H9 (cell line): ENCODE data around the gene PMAIP1. TPM values are rescaled to one million over a fixed set of nuclear protein-coding genes. Genes with fewer than 3 reads are reported as not detected.

Experiments
- DNase-seq: peaks from one replicate; pipeline ENCODE4 v3.0.0-alpha.2; 2017
- H2AFZ ChIP-seq: one replicate; pipeline ENCODE4 v1.6.1; 2013; ENCODE audit warnings: mild to moderate bottlenecking, low read length, control low read depth, moderate library complexity
- H2AK5ac ChIP-seq: 2 replicates; pipeline ENCODE4 v1.6.1; 2013; ENCODE audit warnings: low read length, control low read depth, mixed read lengths; ENCODE audit not compliant: insufficient read length
- H2BK120ac ChIP-seq: one replicate; pipeline ENCODE4 v1.6.1; 2013; ENCODE audit warnings: low read depth, mild to moderate bottlenecking, low read length, control low read depth, inconsistent platforms; ENCODE audit not compliant: poor library complexity, severe bottlenecking
- H2BK12ac ChIP-seq: 2 replicates; pipeline ENCODE4 v1.6.1; 2013; ENCODE audit warnings: low read length, control low read depth, mixed read lengths, low read depth; ENCODE audit not compliant: insufficient read length
- H2BK15ac ChIP-seq: 2 replicates; pipeline ENCODE4 v1.6.1; 2013; ENCODE audit warnings: low read depth, low read length, control low read depth
- H2BK20ac ChIP-seq: one replicate; pipeline ENCODE4 v1.6.1; 2013; ENCODE audit warnings: low read depth, mild to moderate bottlenecking, low read length, control low read depth, inconsistent platforms; ENCODE audit not compliant: poor library complexity, severe bottlenecking
- H2BK5ac ChIP-seq: 2 replicates; pipeline ENCODE4 v1.6.1; 2013; ENCODE audit warnings: low read length, control low read depth, mixed read lengths; ENCODE audit not compliant: insufficient read length
- H3K14ac ChIP-seq: 2 replicates; pipeline ENCODE4 v1.6.1; 2013; ENCODE audit warnings: low read length, control low read depth; ENCODE audit not compliant: insufficient read depth
- H3K18ac ChIP-seq: 2 replicates; pipeline ENCODE4 v1.6.1; 2013; ENCODE audit warnings: low read depth, mild to moderate bottlenecking, mixed read lengths, low read length, control low read depth; ENCODE audit not compliant: insufficient read length
- H3K23ac ChIP-seq: 2 replicates; pipeline ENCODE4 v1.6.1; 2013; ENCODE audit warnings: low read length, control low read depth, mixed read lengths, low read depth; ENCODE audit not compliant: insufficient read length
- H3K23me2 ChIP-seq: 2 replicates; pipeline ENCODE4 v1.6.1; 2013; ENCODE audit warnings: low read depth, mild to moderate bottlenecking, mixed read lengths, low read length, control low read depth; ENCODE audit not compliant: insufficient read length, poor library complexity, severe bottlenecking
- H3K27ac ChIP-seq: 2 replicates; pipeline ENCODE4 v1.5.1; 2013; ENCODE audit warnings: low read length, control low read depth, mixed read lengths, low read depth; ENCODE audit not compliant: insufficient read length
- H3K27me3 ChIP-seq: 2 replicates; pipeline ENCODE4 v1.6.1; 2013; ENCODE audit warnings: low read length, control low read depth, inconsistent platforms; ENCODE audit not compliant: insufficient read depth
- H3K4ac ChIP-seq: 2 replicates; pipeline ENCODE4 v1.6.1; 2013; ENCODE audit warnings: low read depth, mild to moderate bottlenecking, control low read depth, inconsistent platforms, low read length, moderate library complexity
- H3K4me1 ChIP-seq: 2 replicates; pipeline ENCODE4 v1.6.1; 2013; ENCODE audit warnings: low read length, control low read depth, inconsistent platforms; ENCODE audit not compliant: insufficient read depth
- H3K4me2 ChIP-seq: 2 replicates; pipeline ENCODE4 v1.6.1; 2013; ENCODE audit warnings: low read length, control low read depth, mixed read lengths; ENCODE audit not compliant: insufficient read length, insufficient read depth
- H3K56ac ChIP-seq: 2 replicates; pipeline ENCODE4 v1.6.1; 2013; ENCODE audit warnings: low read depth, mild to moderate bottlenecking, mixed read lengths, low read length, control low read depth; ENCODE audit not compliant: insufficient read length
- H3K79me1 ChIP-seq: 2 replicates; pipeline ENCODE4 v1.6.1; 2013; ENCODE audit warnings: low read depth, mild to moderate bottlenecking, moderate library complexity, low read length, control low read depth, inconsistent platforms; ENCODE audit not compliant: insufficient read depth, poor library complexity, severe bottlenecking
- H3K79me2 ChIP-seq: 2 replicates; pipeline ENCODE4 v1.6.1; 2013; ENCODE audit warnings: low read length, control low read depth, inconsistent platforms; ENCODE audit not compliant: insufficient read depth
- H3K9ac ChIP-seq: 2 replicates; pipeline ENCODE4 v1.6.1; 2013; ENCODE audit warnings: low read length, control low read depth, mixed read lengths; ENCODE audit not compliant: insufficient read length; ENCODE audit errors: extremely low read depth
- H3K9me3 ChIP-seq: one replicate; pipeline ENCODE4 v1.6.1; 2013; ENCODE audit warnings: low read depth, low read length, inconsistent platforms; ENCODE audit not compliant: control insufficient read depth
- H3T11ph ChIP-seq: one replicate; pipeline ENCODE4 v1.6.1; 2013; ENCODE audit warnings: mild to moderate bottlenecking, low read length, control low read depth, inconsistent platforms
- H4K20me1 ChIP-seq: one replicate; pipeline ENCODE4 v1.6.1; 2013; ENCODE audit not compliant: control insufficient read depth, insufficient read length, insufficient read depth
- H4K5ac ChIP-seq: 2 replicates; pipeline ENCODE4 v1.6.1; 2013; ENCODE audit warnings: low read depth, mild to moderate bottlenecking, mixed read lengths, low read length, control low read depth; ENCODE audit not compliant: insufficient read length
- H4K8ac ChIP-seq: replicated peaks from 2 replicates; pipeline ENCODE4 v1.6.1; 2013; ENCODE audit warnings: low read length, control low read depth, mixed read lengths, low read depth; ENCODE audit not compliant: insufficient read length
- H4K91ac ChIP-seq: 2 replicates; pipeline ENCODE4 v1.6.1; 2013; ENCODE audit warnings: low read depth, mild to moderate bottlenecking, moderate library complexity, mixed read lengths, low read length, control low read depth; ENCODE audit not compliant: insufficient read length
- H3K27ac Mint-ChIP-seq, 3 experiments: 2 replicates in 2 of 3; 3 replicates in 1 of 3; pipeline ENCODE4 v1.8.0; 2020 to 2021; ENCODE audit warnings: mixed read lengths in 3 of 3, mild to moderate bottlenecking in 1 of 3, moderate library complexity in 1 of 3
- H3K27me3 Mint-ChIP-seq: 2 replicates; pipeline ENCODE4 v1.8.0; 2021; ENCODE audit warnings: low read depth, mild to moderate bottlenecking, moderate library complexity, mixed read lengths
- H3K36me3 Mint-ChIP-seq, 3 experiments: 2 replicates in 2 of 3; 3 replicates in 1 of 3; pipeline ENCODE4 v1.8.0; 2020 to 2021; ENCODE audit warnings: low read depth in 3 of 3, mixed read lengths in 3 of 3; ENCODE audit not compliant: insufficient read depth in 1 of 3
- H3K4me1 Mint-ChIP-seq, 2 experiments: 2 replicates each; pipeline ENCODE4 v1.8.0; 2020; ENCODE audit warnings: mixed read lengths in 2 of 2
- H3K4me3 Mint-ChIP-seq, 2 experiments: 2 replicates in 1 of 2; 3 replicates in 1 of 2; pipeline ENCODE4 v1.8.0; 2020 to 2021; ENCODE audit warnings: mild to moderate bottlenecking in 2 of 2, mixed read lengths in 2 of 2, moderate library complexity in 1 of 2
- H3K9me3 Mint-ChIP-seq, 2 experiments: 2 replicates in 1 of 2; 3 replicates in 1 of 2; pipeline ENCODE4 v1.8.0; 2020; ENCODE audit warnings: mild to moderate bottlenecking in 2 of 2, mixed read lengths in 2 of 2, moderate library complexity in 1 of 2
- CTCF ChIP-seq: fragments of 200-600 bp; sonication (generic); conservative IDR thresholded peaks from 3 replicates; pipeline ENCODE4 v1.8.0; 2021; ENCODE audit warnings: antibody characterized with exemption, mild to moderate bottlenecking
- WGBS: extraction: QIAGEN DNeasy Blood & Tissue Kit; methylation state at CpG from one replicate; pipeline ENCODE4 v1.1.7; 2013; ENCODE audit warnings: missing lambda C conversion rate, low lambda C conversion rate, mixed read lengths; ENCODE audit not compliant: insufficient read length; ENCODE audit errors: extremely low coverage; 5-methylcytosine and 5-hydroxymethylcytosine counted together
- total RNA-seq: library from RNA; stranded (reverse); gene quantifications from 2 replicates; pipeline ENCODE4 v1.2.1, GENCODE V29; 2021

Gene PMAIP1
- total RNA-seq, 1 experiment from 2014 or later = 152 TPM

- Histone ChIP-seq H2BK120ac (no peak overlapping the region), H3K4me1 (peaks cover 8% of the 10 kb centered on the region), H3K23me2 (no peaks in the 10 kb centered on the region), H3T11ph (no peak overlapping the region), H2BK12ac (no peak overlapping the region), H3K79me2 (no peaks in the 10 kb centered on the region), H2BK20ac (no peak overlapping the region), H4K20me1 (no peaks in the 10 kb centered on the region), H2AK5ac (no peak overlapping the region), H3K18ac (no peak overlapping the region), H3K27ac (no peak overlapping the region), H3K23ac (no peak overlapping the region), H2BK5ac (no peak overlapping the region), H2AFZ (no peak overlapping the region), H4K8ac (no peak overlapping the region), H3K9ac (no peak overlapping the region), H3K4me2 (no peak overlapping the region), H3K9me3 (no peaks in the 10 kb centered on the region), H2BK15ac (no peak overlapping the region), H3K4ac (no peak overlapping the region), H4K91ac (no peak overlapping the region), H3K56ac (no peak overlapping the region), H4K5ac (no peak overlapping the region), H3K79me1 (no peaks in the 10 kb centered on the region), H3K27me3 (no peaks in the 10 kb centered on the region), H3K14ac (no peak overlapping the region)
- no peaks in the 10 kb centered on the region; the same call in 1 of the 2 replicates for H3K27me3 Mint-ChIP-seq
- WGBS = no CpG with 5 or more reads among the region's 11 CpGs
- H3K36me3 Mint-ChIP-seq = peaks cover 0 to 3% (median 2%) of the 10 kb centered on the region in 3 experiments; a peak in 2 of 7 replicates
- TF ChIP-seq CTCF = no peak
- no peak for DNase-seq
- no peaks in the 10 kb centered on the region; a peak in 2 of 5 replicates for H3K9me3 Mint-ChIP-seq
- peaks cover 45 to 50% of the 10 kb centered on the region in 2 experiments for H3K4me1 Mint-ChIP-seq
- no peak overlapping the region for H3K4me3 Mint-ChIP-seq
- H3K27ac Mint-ChIP-seq = peak overlapping the region in 1 of 3 experiments; percentile 25; a peak in 1 of 7 replicates
Measured at GRCh38 chr18:59909289-59910036, 9.7 kb downstream of the PMAIP1 start.
